Naive B cell (primary cell): ENCODE measurements around the gene SFXN2. TPM values are rescaled to one million over a fixed set of nuclear protein-coding genes. Genes with fewer than 3 reads are reported as not detected.
"Not testable (repeated sequence)": the region's sequence is repeated elsewhere in the genome, so short reads cannot be mapped to it uniquely, and the experiment has no call there.

Source experiments
- ATAC-seq, 2 donors: fragments of 150-1000 bp; cut with Tn5 transposase; 2 replicates each; pipeline ENCODE4 v1.10.0; 2021; ENCODE audit warnings: low read depth in 2 of 2, mild to moderate bottlenecking in 2 of 2, moderate library complexity in 2 of 2
- DNase-seq: peaks from one replicate; pipeline ENCODE4 v3.0.0; 2022
- H3K27ac Mint-ChIP-seq, 6 donors: one replicate each; pipeline ENCODE4 v1.8.0; 2020 to 2022; ENCODE audit warnings: mild to moderate bottlenecking in 6 of 6, mixed read lengths in 6 of 6, moderate library complexity in 5 of 6, inconsistent platforms in 2 of 6
- H3K27me3 Mint-ChIP-seq, 3 donors: one replicate each; pipeline ENCODE4 v1.8.0; 2021 to 2022; ENCODE audit warnings: mixed read lengths in 3 of 3, mild to moderate bottlenecking in 1 of 3
- H3K36me3 Mint-ChIP-seq, 2 donors: one replicate each; pipeline ENCODE4 v1.8.0; 2020 to 2022; ENCODE audit warnings: mixed read lengths in 2 of 2, inconsistent platforms in 1 of 2, mild to moderate bottlenecking in 1 of 2
- H3K4me1 Mint-ChIP-seq, 3 donors: one replicate each; pipeline ENCODE4 v1.8.0; 2020 to 2022; ENCODE audit warnings: mixed read lengths in 3 of 3, inconsistent platforms in 1 of 3, mild to moderate bottlenecking in 1 of 3, moderate library complexity in 1 of 3
- H3K4me3 Mint-ChIP-seq, 8 donors: one replicate each; pipeline ENCODE4 v1.8.0; 2020 to 2022; ENCODE audit warnings: mild to moderate bottlenecking in 8 of 8, mixed read lengths in 8 of 8, moderate library complexity in 8 of 8, inconsistent platforms in 2 of 8
- H3K9me3 Mint-ChIP-seq, 7 donors: one replicate each; pipeline ENCODE4 v1.8.0; 2020 to 2022; ENCODE audit warnings: mixed read lengths in 7 of 7, mild to moderate bottlenecking in 5 of 7, inconsistent platforms in 2 of 7, moderate library complexity in 1 of 7
- polyA plus RNA-seq, 6 donors: library from polyadenylated mRNA; unstranded; fragments of 300-500 nt; fragmentation: Illumina TruSeq; gene quantifications; one replicate each; pipeline ENCODE4 v1.2.3, GENCODE V29; 2021; ENCODE audit warnings: low read depth in 6 of 6

The SFXN2 gene
- polyA plus RNA-seq, 6 donors from 2014 or later, result 2.6 to 14.1 (median 8.3) TPM

DNA sequence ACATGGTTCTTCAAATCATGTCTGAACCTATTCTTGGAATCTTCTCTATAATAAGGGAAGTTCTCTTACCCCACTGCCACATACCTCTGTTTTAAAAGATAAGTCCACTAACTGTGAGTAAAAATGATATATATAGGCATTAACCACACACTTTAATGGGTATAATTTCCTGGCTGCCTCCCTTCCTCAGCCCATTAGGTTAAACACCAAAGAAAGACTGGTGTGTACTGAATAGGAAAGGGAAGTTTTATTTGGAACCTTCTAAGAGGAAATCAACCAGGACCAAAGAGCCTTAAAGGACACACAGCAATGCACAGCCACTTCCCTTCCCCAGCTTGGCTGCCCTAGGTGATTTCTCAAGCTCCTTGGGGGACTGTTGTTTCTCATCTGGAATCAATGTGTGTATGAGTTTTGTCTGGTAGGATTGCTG is 24.3 kb downstream of the SFXN2 start:
- DNase-seq (no peak), ATAC-seq (no peak)
- Mint-ChIP-seq H3K27me3 (no peaks in the 10 kb centered on the region), H3K9me3 (peaks cover 0 to 5% (median 0%) of the 10 kb centered on the region in 7 donors), H3K27ac (peak overlapping the region in 3 of 6 donors; percentile 36 to 38 (median 37)), H3K4me1 (peaks cover 11 to 21% (median 19%) of the 10 kb centered on the region in 3 donors), H3K36me3 (no peaks in the 10 kb centered on the region), H3K4me3 (peak overlapping the region in 1 of 8 donors; percentile 25)

DNA sequence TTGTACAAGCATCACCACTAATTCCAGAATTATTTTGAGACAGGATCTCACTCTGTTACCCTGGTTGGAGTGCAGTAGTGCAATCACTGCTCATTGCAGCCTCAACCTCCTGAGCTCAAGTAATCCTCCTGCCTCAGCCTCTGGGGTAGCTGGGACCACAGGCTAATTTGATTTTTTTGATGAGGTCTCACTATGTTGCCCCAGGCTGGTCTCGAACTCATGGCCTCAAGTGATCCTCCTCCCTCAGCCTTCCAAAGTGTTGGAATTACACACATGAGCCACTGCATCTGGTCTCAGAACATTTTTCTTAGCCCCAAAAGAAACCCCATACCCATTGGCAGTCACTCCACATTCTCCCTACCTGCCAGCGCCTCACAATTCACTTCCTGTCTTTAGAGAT is 25.8 kb downstream of the SFXN2 start:
- Mint-ChIP-seq H3K4me1 (peaks cover 21 to 34% (median 34%) of the 10 kb centered on the region in 3 donors), H3K4me3 (no peak overlapping the region), H3K27me3 (no peaks in the 10 kb centered on the region), H3K9me3 (peaks cover 0 to 5% (median 0%) of the 10 kb centered on the region in 7 donors), H3K36me3 (no peaks in the 10 kb centered on the region), H3K27ac (peak overlapping the region in 2 of 6 donors; percentile 0 to 30)
- no peak for ATAC-seq
- DNase-seq, result no peak

DNA sequence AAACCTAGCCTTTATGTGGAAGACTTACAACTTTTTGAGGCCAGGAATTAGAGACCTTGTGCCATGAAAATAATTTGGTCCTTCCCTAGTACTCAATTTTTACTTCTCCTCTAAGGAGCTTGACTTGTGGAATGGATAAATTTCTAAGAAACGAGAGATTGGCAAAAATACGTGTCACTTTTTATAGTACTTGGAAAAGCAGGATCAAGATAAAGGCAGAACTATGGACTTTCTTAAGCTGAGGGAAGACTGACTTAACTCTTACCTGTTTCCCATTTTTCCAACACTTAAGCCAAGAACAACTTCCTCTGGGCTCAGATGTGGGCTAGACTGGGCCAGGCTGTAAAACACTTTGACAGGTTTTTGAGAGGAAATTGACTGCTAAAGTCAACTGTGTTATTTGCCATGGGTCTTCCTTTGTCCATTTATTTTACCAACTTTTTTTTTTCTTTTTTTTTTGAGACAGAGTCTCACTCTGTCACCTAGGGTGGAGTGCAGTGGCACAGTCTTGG is 27.3 kb downstream of the SFXN2 start:
- Mint-ChIP-seq H3K27ac (no peak overlapping the region), H3K4me1 (peaks cover 28 to 47% (median 46%) of the 10 kb centered on the region in 3 donors), H3K9me3 (peaks cover 0 to 5% (median 0%) of the 10 kb centered on the region in 7 donors), H3K36me3 (no peaks in the 10 kb centered on the region), H3K27me3 (no peaks in the 10 kb centered on the region), H3K4me3 (peak overlapping the region in 1 of 8 donors; percentile 60)
- DNase-seq (no peak), ATAC-seq (no peak)

DNA sequence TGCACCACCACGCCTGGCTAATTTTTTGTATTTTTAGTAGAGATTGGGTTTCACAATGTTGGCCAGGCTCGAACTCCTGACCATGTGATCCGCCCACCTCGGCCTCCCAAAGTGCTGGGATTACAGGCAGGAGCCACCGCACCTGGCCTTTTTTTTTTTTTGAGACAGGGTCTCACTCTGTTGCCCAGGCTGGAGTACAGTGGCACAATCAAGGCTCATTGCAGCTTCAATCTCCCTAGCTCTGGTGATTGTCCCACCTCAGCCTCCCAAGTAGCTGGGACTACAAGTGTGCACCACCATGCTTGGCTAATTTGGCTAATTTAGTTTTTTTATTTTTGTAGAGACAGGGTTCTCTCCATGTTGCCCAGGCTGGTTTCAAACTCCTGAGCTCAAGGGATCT is 27.9 kb downstream of the SFXN2 start:
- not testable (repeated sequence) for H3K9me3 Mint-ChIP-seq, H3K27me3 Mint-ChIP-seq, H3K36me3 Mint-ChIP-seq, ATAC-seq, DNase-seq
- Mint-ChIP-seq H3K27ac (peak overlapping the region in 2 of 6 donors; percentile 64 to 75), H3K4me1 (peaks cover 28 to 49% (median 48%) of the 10 kb centered on the region in 3 donors), H3K4me3 (peak overlapping the region in 2 of 8 donors; percentile 60 to 81)

DNA sequence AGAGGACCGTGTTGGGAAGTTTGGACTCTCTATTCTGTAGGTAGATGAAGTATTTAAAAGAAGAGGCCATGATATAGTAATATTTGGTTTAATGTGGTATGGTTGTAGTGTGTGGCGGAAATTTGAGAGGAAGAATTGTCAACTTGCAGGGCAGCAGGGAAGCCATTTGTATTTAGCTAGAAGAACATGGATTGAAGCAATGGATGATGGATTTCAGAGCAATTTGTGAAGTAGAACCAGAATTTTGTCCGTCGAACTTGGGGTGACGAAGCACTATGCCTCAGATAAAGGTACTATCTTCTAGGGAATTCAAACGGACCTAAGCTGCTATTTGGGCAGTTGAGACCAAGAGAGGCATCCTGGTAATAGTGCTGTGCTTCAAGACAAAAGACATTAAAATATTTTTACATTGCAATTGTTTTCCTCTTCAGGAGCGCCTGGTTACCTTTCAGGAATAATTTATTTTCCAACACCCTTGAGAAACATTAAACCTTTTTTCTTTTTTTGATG is 28.7 kb downstream of the SFXN2 start:
- Mint-ChIP-seq H3K27me3 (no peaks in the 10 kb centered on the region), H3K4me3 (peak overlapping the region; percentile 81 to 100 (median 96)), H3K36me3 (peaks cover 0 to 2% of the 10 kb centered on the region in 2 donors), H3K9me3 (peaks cover 0 to 5% (median 0%) of the 10 kb centered on the region in 7 donors), H3K27ac (peak overlapping the region in 5 of 6 donors; percentile 88 to 97 (median 97)), H3K4me1 (peaks cover 29 to 50% (median 48%) of the 10 kb centered on the region in 3 donors)
- ATAC-seq (no peak), DNase-seq (no peak)

DNA sequence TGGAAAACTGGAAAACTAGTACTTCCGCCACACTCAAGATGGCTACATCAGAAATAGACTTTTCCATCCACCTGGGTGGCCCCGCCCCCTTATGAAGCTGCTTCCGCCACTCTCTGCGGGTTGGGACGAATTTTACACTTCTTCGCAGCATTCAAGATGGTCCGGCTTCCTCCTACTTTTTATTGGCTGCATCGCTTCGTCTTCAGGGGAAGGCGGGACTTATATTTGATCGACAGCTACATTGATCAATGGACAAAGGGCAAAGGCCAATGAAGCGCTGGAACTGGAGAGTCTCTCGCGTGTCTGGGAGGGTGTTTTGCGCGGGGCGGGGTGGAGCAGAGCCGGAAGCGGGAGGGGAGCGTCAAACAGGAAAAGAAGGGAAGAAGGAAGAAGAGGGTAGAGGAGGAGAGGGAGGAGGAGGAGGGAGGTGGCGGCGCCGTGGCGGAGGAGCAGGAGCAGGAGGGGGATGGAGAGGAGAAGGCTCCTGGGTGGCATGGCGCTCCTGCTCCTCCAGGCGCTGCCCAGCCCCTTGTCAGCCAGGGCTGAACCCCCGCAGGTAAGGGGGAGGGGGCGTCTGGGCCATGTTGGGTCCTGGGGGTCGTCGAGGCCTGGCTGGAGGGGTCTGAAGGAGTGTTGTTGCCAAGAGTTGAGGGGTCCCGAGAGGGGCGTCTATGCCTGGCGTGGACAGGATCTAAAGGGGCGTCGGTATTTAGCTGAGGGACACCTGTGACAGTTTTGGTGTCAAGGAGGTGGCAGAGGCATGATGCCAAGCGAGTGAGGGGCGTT is 29.3 kb downstream of the SFXN2 start, which contains the start of gene WBP1L:
WBP1L (plus strand) TSS at position 361 of the 786 bp plus-strand sequence; CDS start at position 467, 106 bp downstream.
- Mint-ChIP-seq H3K27me3 (no peaks in the 10 kb centered on the region), H3K4me3 (peak within 1 kb of the TSS; percentile 81 to 100 (median 96)), H3K9me3 (peaks cover 0 to 5% (median 0%) of the 10 kb centered on the region in 7 donors), H3K36me3 (peaks cover 0 to 8% of the 10 kb centered on the region in 2 donors), H3K27ac (peak within 1 kb of the TSS; percentile 88 to 97 (median 96)), H3K4me1 (peaks cover 35 to 52% (median 49%) of the 10 kb centered on the region in 3 donors)
- ATAC-seq (peak; percentile 96 to 97), DNase-seq (peak; percentile 95)

DNA sequence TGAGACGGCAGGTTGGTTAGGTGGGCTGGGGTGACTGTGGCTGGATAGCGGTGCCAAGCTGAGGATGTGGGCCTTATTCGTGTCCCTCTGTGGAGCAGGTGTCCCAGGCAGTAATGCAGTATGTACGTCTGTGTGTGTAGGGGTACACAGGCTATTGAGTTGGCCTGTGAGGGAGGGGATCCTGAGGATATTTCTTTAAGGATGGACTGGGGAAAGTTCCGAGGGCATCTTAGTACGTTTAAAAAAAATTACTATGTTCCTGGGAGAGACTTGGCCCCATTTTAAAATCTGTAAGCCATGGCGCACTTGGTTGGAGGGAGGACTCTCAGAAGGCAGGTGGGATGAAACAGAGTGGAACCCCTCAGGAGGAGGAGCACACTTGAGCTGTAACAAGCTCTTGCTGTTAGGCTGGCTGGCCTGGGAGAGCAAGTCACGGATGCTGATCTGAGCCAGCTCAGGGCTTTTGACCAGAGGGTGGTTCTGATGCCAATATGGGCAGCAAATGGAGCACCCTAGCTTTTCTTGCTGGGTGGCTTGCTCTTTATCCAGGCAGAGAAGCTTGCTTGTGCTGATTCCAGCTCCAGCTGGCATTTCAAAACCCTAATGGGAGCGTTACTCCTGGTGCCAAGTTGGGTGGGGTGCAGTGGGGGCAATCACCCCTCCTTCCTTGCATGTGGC is 30.1 kb downstream of the SFXN2 start:
- peak overlapping the region; percentile 88 to 97 (median 96) for H3K27ac Mint-ChIP-seq
- H3K9me3 Mint-ChIP-seq, result peaks cover 0 to 5% (median 0%) of the 10 kb centered on the region in 7 donors
- ATAC-seq (peak; percentile 2), DNase-seq (no peak)
- H3K27me3 Mint-ChIP-seq, result no peaks in the 10 kb centered on the region
- H3K4me3 Mint-ChIP-seq, result peak overlapping the region; percentile 81 to 100 (median 96)
- peaks cover 37 to 47% (median 47%) of the 10 kb centered on the region in 3 donors for H3K4me1 Mint-ChIP-seq
- H3K36me3 Mint-ChIP-seq, result peaks cover 0 to 8% of the 10 kb centered on the region in 2 donors

DNA sequence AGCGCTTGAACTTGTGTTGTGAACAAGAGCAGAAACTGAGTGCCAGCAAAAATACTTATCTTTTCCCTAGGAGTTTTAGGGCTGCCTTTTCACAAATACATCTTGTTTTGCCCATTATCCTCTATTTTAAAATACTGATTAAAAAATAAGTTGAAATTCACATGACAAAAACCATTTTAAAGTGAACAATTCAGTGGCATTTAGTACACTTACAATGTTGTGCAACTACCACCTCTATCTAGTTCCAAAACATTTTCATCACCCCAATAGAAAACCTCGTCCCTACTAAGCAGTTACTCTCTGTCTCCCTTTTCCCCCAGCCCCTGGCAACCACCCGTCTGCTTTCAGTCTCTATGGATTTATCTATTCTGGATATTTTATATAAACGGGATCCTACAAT is 30.7 kb downstream of the SFXN2 start:
- ATAC-seq (no peak), DNase-seq (no peak)
- H3K27ac Mint-ChIP-seq, result peak overlapping the region in 5 of 6 donors; percentile 29 to 88 (median 61)
- peaks cover 0 to 5% (median 0%) of the 10 kb centered on the region in 7 donors for H3K9me3 Mint-ChIP-seq
- no peaks in the 10 kb centered on the region for H3K27me3 Mint-ChIP-seq
- H3K4me3 Mint-ChIP-seq, result peak overlapping the region; percentile 81 to 100 (median 96)
- H3K36me3 Mint-ChIP-seq, result peaks cover 0 to 8% of the 10 kb centered on the region in 2 donors
- peaks cover 37 to 47% (median 47%) of the 10 kb centered on the region in 3 donors for H3K4me1 Mint-ChIP-seq

DNA sequence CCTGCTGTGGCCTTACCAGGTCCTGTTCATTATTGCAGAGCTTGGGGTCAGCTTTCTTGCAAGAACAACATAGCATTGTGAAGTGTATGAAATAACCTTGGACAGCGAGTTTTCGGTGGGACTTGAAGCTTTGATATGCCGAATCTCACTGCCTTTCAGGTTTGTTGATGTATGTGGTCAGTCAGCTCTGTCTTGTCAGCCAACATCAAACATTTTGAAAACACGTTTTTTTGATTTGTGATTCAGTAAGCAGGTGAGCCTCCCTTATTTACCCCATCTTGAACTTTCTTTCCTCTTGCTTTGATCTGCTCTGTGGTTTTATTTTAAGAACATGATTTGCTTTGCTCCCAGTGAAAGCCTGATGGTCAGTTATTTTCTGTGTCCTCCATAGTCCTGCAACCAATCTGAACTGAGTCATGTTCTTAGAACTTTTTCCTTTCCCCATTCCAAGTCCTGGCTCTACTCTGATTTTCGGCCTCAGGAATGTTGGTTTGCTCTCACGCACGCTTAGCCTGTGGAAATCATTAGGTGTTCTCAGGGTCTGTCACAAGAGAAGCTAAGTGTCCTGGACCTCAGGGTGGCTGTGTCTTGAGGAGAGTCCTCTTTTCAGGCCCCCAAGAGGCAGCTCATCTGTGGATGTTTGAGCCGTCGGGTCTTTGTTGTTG is 38.0 kb downstream of the SFXN2 start:
- H3K27ac Mint-ChIP-seq, result peak overlapping the region in 4 of 6 donors; percentile 20 to 79 (median 36)

DNA sequence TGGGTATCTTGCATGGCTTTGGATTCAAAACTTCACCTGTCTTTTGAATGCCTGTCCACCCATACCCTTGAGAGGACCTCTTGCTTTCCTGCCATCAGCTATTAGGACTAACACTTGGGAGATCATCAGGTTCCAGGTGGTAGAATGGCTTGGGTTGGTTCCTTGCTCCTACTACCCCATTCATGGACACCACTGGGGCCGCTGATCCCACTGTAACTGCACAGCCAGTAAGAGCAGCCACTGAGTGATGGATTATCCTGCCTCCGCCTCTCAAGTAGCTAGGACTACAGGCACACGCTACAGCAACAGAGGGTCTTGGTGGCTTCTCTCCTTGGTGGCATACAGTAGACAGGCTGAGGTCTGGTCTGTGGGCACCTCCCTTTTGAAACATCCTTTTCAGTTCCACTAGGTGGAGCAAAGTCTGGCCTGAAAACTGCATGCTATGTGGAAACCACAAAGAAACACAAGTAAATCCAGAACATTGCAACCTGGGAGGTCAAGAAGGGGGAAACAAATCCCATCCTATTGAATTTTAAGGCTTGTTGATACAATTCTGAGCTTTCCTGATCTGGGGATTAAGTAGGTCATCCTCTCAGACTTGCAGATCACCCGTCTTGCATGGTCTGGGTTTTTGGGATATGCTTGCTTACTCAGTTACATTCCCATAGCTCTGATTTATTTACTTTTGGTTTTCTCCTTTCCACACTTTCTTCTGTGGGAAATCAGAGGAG is 38.7 kb downstream of the SFXN2 start:
- Mint-ChIP-seq H3K4me3 (peak overlapping the region in 1 of 8 donors; percentile 12), H3K4me1 (peaks cover 31 to 66% (median 57%) of the 10 kb centered on the region in 3 donors), H3K27ac (peak overlapping the region in 5 of 6 donors; percentile 33 to 79 (median 39)), H3K27me3 (no peaks in the 10 kb centered on the region), H3K9me3 (peaks cover 0 to 3% (median 0%) of the 10 kb centered on the region in 7 donors), H3K36me3 (peaks cover 5 to 14% of the 10 kb centered on the region in 2 donors)
- DNase-seq (no peak), ATAC-seq (peak; percentile 34 to 67)

More for the DNA sequence above, 38.0 kb downstream of the SFXN2 start:
- Mint-ChIP-seq H3K36me3 (peaks cover 4 to 16% of the 10 kb centered on the region in 2 donors), H3K4me1 (peaks cover 31 to 59% (median 50%) of the 10 kb centered on the region in 3 donors), H3K4me3 (peak overlapping the region in 1 of 8 donors; percentile 12), H3K9me3 (peaks cover 0 to 3% (median 0%) of the 10 kb centered on the region in 7 donors), H3K27me3 (no peaks in the 10 kb centered on the region)
- DNase-seq (no peak), ATAC-seq (no peak)

DNA sequence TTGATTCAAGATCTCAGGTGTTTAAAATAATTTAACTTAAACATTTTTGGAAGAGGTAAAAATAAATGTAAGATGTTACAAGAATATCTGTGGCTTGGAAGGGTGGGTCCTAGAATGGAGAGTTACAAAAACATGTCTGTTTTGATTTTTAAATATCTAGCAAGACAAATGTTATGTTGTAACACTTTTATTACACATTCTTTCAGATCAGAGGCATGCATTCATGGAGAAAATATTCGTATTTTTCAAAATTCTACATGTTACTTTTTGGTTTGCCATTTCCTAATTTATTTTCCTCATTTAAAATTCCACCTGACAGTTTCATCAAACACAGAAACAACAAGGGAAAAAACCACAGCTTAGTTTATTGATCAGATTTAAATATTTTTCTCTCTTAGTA is 39.3 kb downstream of the SFXN2 start:
- H3K4me3 Mint-ChIP-seq, result no peak overlapping the region
- DNase-seq, result no peak
- peaks cover 0 to 3% (median 0%) of the 10 kb centered on the region in 7 donors for H3K9me3 Mint-ChIP-seq
- peaks cover 8 to 9% of the 10 kb centered on the region in 2 donors for H3K36me3 Mint-ChIP-seq
- ATAC-seq, result no peak
- no peaks in the 10 kb centered on the region for H3K27me3 Mint-ChIP-seq
- peak overlapping the region in 2 of 6 donors; percentile 33 to 36 for H3K27ac Mint-ChIP-seq
- H3K4me1 Mint-ChIP-seq, result peaks cover 31 to 66% (median 58%) of the 10 kb centered on the region in 3 donors

DNA sequence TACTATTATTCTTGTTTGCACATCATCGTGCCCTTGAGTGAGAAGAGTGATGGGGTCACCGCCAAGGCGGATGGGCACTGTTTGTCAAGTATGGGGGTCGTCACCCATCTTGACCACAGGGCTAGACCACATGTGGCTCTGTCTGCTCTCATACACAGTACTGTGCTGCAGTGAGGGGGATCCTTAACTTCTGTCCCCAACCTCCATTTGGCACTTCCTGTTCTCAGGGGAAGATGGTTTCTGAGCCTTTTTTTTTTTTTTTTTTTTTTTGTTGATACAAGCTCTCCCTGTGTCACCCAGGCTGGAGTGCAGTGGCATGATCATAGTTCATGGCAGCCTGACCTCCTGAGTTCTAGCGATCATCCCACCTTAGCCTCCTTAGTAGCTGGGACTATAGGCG is 42.9 kb downstream of the SFXN2 start:
- Mint-ChIP-seq H3K4me3 (no peak overlapping the region), H3K9me3 (peaks cover 0 to 3% (median 0%) of the 10 kb centered on the region in 7 donors), H3K27me3 (no peaks in the 10 kb centered on the region), H3K27ac (peak overlapping the region in 2 of 6 donors; percentile 16 to 37), H3K36me3 (peaks cover 5 to 16% of the 10 kb centered on the region in 2 donors), H3K4me1 (peaks cover 21 to 53% (median 50%) of the 10 kb centered on the region in 3 donors)
- no peak for ATAC-seq
- no peak for DNase-seq
